Esophagus squamous epithelium (tissue), 5 donors: ENCODE measurements around the gene SPDYE16. TPM values are rescaled to one million over a fixed set of nuclear protein-coding genes. Genes with fewer than 3 reads are reported as not detected.
"Not testable (repeated sequence)": the region's sequence is repeated elsewhere in the genome, so short reads cannot be mapped to it uniquely, and the experiment has no call there.

Experiments used
- DNase-seq: peaks from one replicate; lab custom pipeline; 2025; lab: John Stamatoyannopoulos, UW
- H3K27ac ChIP-seq, 4 donors: fragments of 200-600 bp; sonication (generic); one replicate each; pipeline ENCODE4 v1.5.1; 2016 to 2019; ENCODE audit warnings: mild to moderate bottlenecking in 1 of 4
- H3K27me3 ChIP-seq, 4 donors: fragments of 200-600 bp; sonication (generic); 1 replicate in 3 of 4; 2 replicates in 1 of 4; pipeline versions ENCODE4 v1.5.1 to v1.6.0; 2017 to 2021; ENCODE audit warnings: antibody characterized with exemption in 1 of 4
- H3K36me3 ChIP-seq, 3 donors: fragments of 200-600 bp; sonication (generic); one replicate each; pipeline ENCODE4 v1.5.1; 2016 to 2019
- H3K4me1 ChIP-seq, 3 donors: fragments of 200-600 bp; sonication (generic); one replicate each; pipeline ENCODE4 v1.5.1; 2017 to 2019
- H3K4me3 ChIP-seq, 4 donors: fragments of 200-600 bp; sonication (generic); 1 replicate in 3 of 4; 2 replicates in 1 of 4; pipeline ENCODE4 v1.5.1; 2016 to 2019; ENCODE audit warnings: mild to moderate bottlenecking in 2 of 4, moderate library complexity in 1 of 4
- H3K9me3 ChIP-seq, 3 donors: fragments of 200-600 bp; sonication (generic); one replicate each; pipeline ENCODE4 v1.5.1; 2016 to 2019
- CTCF ChIP-seq, 6 experiments: fragments of 450-650 bp in 4 of 6; fragments of 200-600 bp in 2 of 6; sonication (generic) in 2 of 6; IDR thresholded peaks; one replicate each; pipeline ENCODE4 v1.5.1; 2016 to 2019; ENCODE audit warnings: antibody characterized with exemption in 6 of 6, mild to moderate bottlenecking in 4 of 6, moderate library complexity in 4 of 6
- POLR2A ChIP-seq, 4 donors: fragments of 450-650 bp; IDR thresholded peaks; one replicate each; pipeline ENCODE4 v1.6.1; 2017; ENCODE audit warnings: antibody characterized with exemption in 4 of 4, mild to moderate bottlenecking in 4 of 4, moderate library complexity in 3 of 4
- WGBS, 2 donors: methylation state at CpG; one replicate each; pipeline ENCODE4 v1.1.5; 2018; 5-methylcytosine and 5-hydroxymethylcytosine counted together
- intact Hi-C: fragments of 100-400 bp; cut with DNase I; formaldehyde crosslinking; loops from one replicate; pipeline ENCODE4 v1.15.0; 2022
- total RNA-seq, 4 donors: library from RNA; depleted of rRNA; stranded (reverse); fragments of >200 nt; gene quantifications; one replicate each; pipeline ENCODE4 v1.1.0, GENCODE V29; 2016
- donor health status: DM: yes; HTN: yes; CAD: no.

The SPDYE16 gene
- total RNA-seq, 4 donors from 2014 or later = not detected

GRCh38 chr7:76549025-76549854 lies 6.1 kb upstream of the SPDYE16 start:
- WGBS, 2 donors = 0% methylated on average over 9 of the region's 71 CpGs
- peak in 2 of 4 donors; percentile 68 to 70 for TF ChIP-seq POLR2A (IDR thresholded peaks at IDR 0.05)

GRCh38 chr7:76531643-76532042 lies 11.5 kb downstream of the SPDYE16 start:
- intact Hi-C loops, H3K9me3 ChIP-seq, H3K36me3 ChIP-seq, H3K4me3 ChIP-seq, DNase-seq, H3K27me3 ChIP-seq, H3K4me1 ChIP-seq, H3K27ac ChIP-seq: not testable (repeated sequence)
- WGBS, 2 donors = 72% methylated on average over 2 of the region's 2 CpGs; no CpG with 5 or more reads in 1 of the 2 donors

More at GRCh38 chr7:76549025-76549854, 6.1 kb upstream of the SPDYE16 start:
- DNase-seq = peak; percentile 52
- Histone ChIP-seq H3K4me3 (peak overlapping the region; percentile 90 to 98 (median 94)), H3K27ac (peak overlapping the region; percentile 94 to 96 (median 95)), H3K4me1 (peaks cover 0 to 21% (median 0%) of the 10 kb centered on the region in 3 donors)
- intact Hi-C loops, H3K27me3 ChIP-seq, H3K36me3 ChIP-seq, H3K9me3 ChIP-seq: not testable (repeated sequence)

GRCh38 chr7:76526183-76526582 lies 16.9 kb downstream of the SPDYE16 start:
- H3K36me3 ChIP-seq, intact Hi-C loops, H3K4me1 ChIP-seq, H3K4me3 ChIP-seq, DNase-seq, H3K27me3 ChIP-seq, H3K9me3 ChIP-seq, H3K27ac ChIP-seq: not testable (repeated sequence)
- no CpG with 5 or more reads among the region's 4 CpGs for WGBS, 2 donors

GRCh38 chr7:76516932-76517331 lies 26.2 kb downstream of the SPDYE16 start:
- peaks cover 3 to 26% (median 8%) of the 10 kb centered on the region in 3 donors for H3K4me1 ChIP-seq
- intact Hi-C loops, H3K36me3 ChIP-seq, H3K27me3 ChIP-seq, H3K27ac ChIP-seq, H3K4me3 ChIP-seq, H3K9me3 ChIP-seq, DNase-seq: not testable (repeated sequence)
- WGBS, 2 donors = no CpG with 5 or more reads among the region's 6 CpGs

- Histone ChIP-seq H3K4me1 (peaks cover 3 to 34% (median 8%) of the 10 kb centered on the region in 3 donors), H3K36me3 (no peaks in the 10 kb centered on the region), H3K27ac (no peak overlapping the region), H3K9me3 (no peaks in the 10 kb centered on the region), H3K27me3 (peaks cover 0 to 5% (median 0%) of the 10 kb centered on the region in 4 donors), H3K4me3 (no peak overlapping the region)
- DNase-seq = no peak
- no CpG with 5 or more reads among the region's 32 CpGs for WGBS, 2 donors
- intact Hi-C loops = no loop called here
- TF ChIP-seq CTCF (IDR thresholded peaks at IDR 0.05) = peak in 3 of 6 experiments; percentile 60 to 71 (median 62)
- no peak for TF ChIP-seq POLR2A (IDR thresholded peaks at IDR 0.05)
Measured at GRCh38 chr7:76515999-76516443, 27.1 kb downstream of the SPDYE16 start.

- Histone ChIP-seq H3K27me3 (peaks cover 0 to 5% (median 0%) of the 10 kb centered on the region in 4 donors), H3K36me3 (no peaks in the 10 kb centered on the region), H3K4me3 (no peak overlapping the region), H3K9me3 (no peaks in the 10 kb centered on the region), H3K27ac (no peak overlapping the region), H3K4me1 (peaks cover 7 to 40% (median 13%) of the 10 kb centered on the region in 3 donors)
- 84 to 90% methylated on average over 6 to 8 of the region's 16 CpGs for WGBS, 2 donors
- no peak for DNase-seq
- intact Hi-C loops = no loop called here
- TF ChIP-seq CTCF (IDR thresholded peaks at IDR 0.05) (no peak), POLR2A (IDR thresholded peaks at IDR 0.05) (no peak)
Measured at GRCh38 chr7:76514926-76515771, 27.9 kb downstream of the SPDYE16 start.
